GM18505 (cell line): Measurements from ENCODE around the gene MPZL3.
"Not testable (repeated sequence)": the region's sequence is repeated elsewhere in the genome, so short reads cannot be mapped to it uniquely, and the experiment has no call there.

Experiments used
- ATAC-seq: cut with Tn5 transposase; IDR thresholded peaks from one replicate; pipeline ENCODE4 v1.9.1; 2021; ENCODE audit not compliant: unreplicated experiment
- POLR2A ChIP-seq: IDR thresholded peaks from 4 replicates; pipeline ENCODE4 v1.6.1; 2011; ENCODE audit warnings: borderline replicate concordance; ENCODE audit not compliant: insufficient read depth, insufficient read length; ENCODE audit errors: extremely low read depth

The MPZL3 gene

GRCh38 chr11:118206391-118207031 lies 45.7 kb downstream of the MPZL3 start:
- TF ChIP-seq POLR2A: no peak
- no peak for ATAC-seq

- no peak for TF ChIP-seq POLR2A
- ATAC-seq: no peak
Measured at GRCh38 chr11:118205606-118206378, 46.4 kb downstream of the MPZL3 start.

- no peak for TF ChIP-seq POLR2A
- no peak for ATAC-seq
Measured at GRCh38 chr11:118202599-118203422, 49.4 kb downstream of the MPZL3 start.

- no peak for TF ChIP-seq POLR2A
- ATAC-seq: no peak
Measured at GRCh38 chr11:118201966-118202365, 50.2 kb downstream of the MPZL3 start.

GRCh38 chr11:118200901-118201680 lies 51.1 kb downstream of the MPZL3 start:
- no peak for ATAC-seq
- TF ChIP-seq POLR2A: no peak

- no peak for ATAC-seq
- TF ChIP-seq POLR2A: no peak
Measured at GRCh38 chr11:118200497-118200896, 51.7 kb downstream of the MPZL3 start.

- no peak for TF ChIP-seq POLR2A
- ATAC-seq: no peak
Measured at GRCh38 chr11:118199135-118199534, 53.0 kb downstream of the MPZL3 start.

GRCh38 chr11:118198370-118198769 lies 53.8 kb downstream of the MPZL3 start:
- ATAC-seq: no peak
- TF ChIP-seq POLR2A: no peak

GRCh38 chr11:118194835-118195627 lies 57.1 kb downstream of the MPZL3 start:
- no peak for TF ChIP-seq POLR2A
- no peak for ATAC-seq

GRCh38 chr11:118193910-118194566 lies 58.1 kb downstream of the MPZL3 start:
- TF ChIP-seq POLR2A: no peak
- no peak for ATAC-seq

GRCh38 chr11:118192817-118193216 lies 59.3 kb downstream of the MPZL3 start:
- not testable (repeated sequence) for ATAC-seq

- ATAC-seq: not testable (repeated sequence)
Measured at GRCh38 chr11:118190942-118191506, 61.1 kb downstream of the MPZL3 start.
